GM12875 (cell line): ENCODE measurements around the gene PARP8.
A peak's percentile ranks its signal among the peaks of the same experiment; 100 is the strongest.
"Not testable (repeated sequence)": the region's sequence is repeated elsewhere in the genome, so short reads cannot be mapped to it uniquely, and the experiment has no call there.

Experiments used
- H3K4me3 ChIP-seq: one replicate; pipeline ENCODE4 v1.5.1; 2011; ENCODE audit warnings: low read depth, low read length, control low read depth
- CTCF ChIP-seq: IDR thresholded peaks from 2 replicates; pipeline ENCODE4 v1.5.1; 2011; ENCODE audit warnings: low read depth, mild to moderate bottlenecking, control low read depth, inconsistent platforms, low read length, moderate library complexity, borderline replicate concordance; ENCODE audit not compliant: insufficient read depth

The PARP8 gene

GRCh38 chr5:50667023-50667652 is 701 bp downstream of the PARP8 start:
- H3K4me3 ChIP-seq, result peak overlapping the region; percentile 99
- TF ChIP-seq CTCF, result no peak

- no peak for TF ChIP-seq CTCF
- H3K4me3 ChIP-seq, result peak overlapping the region; percentile 99
These were observed 1.5 kb downstream of the PARP8 start for GRCh38 chr5:50667653-50668595.

- H3K4me3 ChIP-seq, result peak overlapping the region; percentile 99
These were observed 2.2 kb downstream of the PARP8 start for GRCh38 chr5:50668636-50669035.

- no peak for TF ChIP-seq CTCF
- H3K4me3 ChIP-seq, result no peak overlapping the region
These were observed 6.2 kb downstream of the PARP8 start for GRCh38 chr5:50672663-50673062.

GRCh38 chr5:50673444-50673843 is 7.0 kb downstream of the PARP8 start:
- not testable (repeated sequence) for H3K4me3 ChIP-seq

- H3K4me3 ChIP-seq, result no peak overlapping the region
- no peak for TF ChIP-seq CTCF
These were observed 8.9 kb downstream of the PARP8 start for GRCh38 chr5:50675385-50675784.

GRCh38 chr5:50679554-50679953 is 13.1 kb downstream of the PARP8 start:
- not testable (repeated sequence) for H3K4me3 ChIP-seq

- TF ChIP-seq CTCF, result no peak
- no peak overlapping the region for H3K4me3 ChIP-seq
These were observed 18.3 kb downstream of the PARP8 start for GRCh38 chr5:50684721-50685120.
